SK-N-SH (cell line): ENCODE results near the gene MCRS1. TPM values are rescaled to one million over a fixed set of nuclear protein-coding genes. Genes with fewer than 3 reads are reported as not detected.

Experiments used
- CTCF ChIA-PET: fragments of 300-600, 350-600 bp; formaldehyde crosslinking; extraction: SDS; loops from one replicate; lab custom pipeline; 2021; lab: Yijun Ruan, JAX
- POLR2A ChIA-PET: fragments of 350-600 bp; sonication (Branson Sonifier 250); formaldehyde crosslinking; extraction: SDS; loops from one replicate; lab custom pipeline; 2020; ENCODE audit warnings: antibody characterized with exemption, inconsistent platforms; lab: Yijun Ruan, JAX
- DNase-seq: peaks from one replicate; pipeline ENCODE4 v3.0.0; 2012
- H2AFZ ChIP-seq: fragments of 200-600 bp; sonication (generic); 2 replicates; pipeline ENCODE4 v1.8.1; 2016; ENCODE audit warnings: antibody characterized with exemption, mild to moderate bottlenecking, low read depth
- H3F3A ChIP-seq: fragments of 200-600 bp; sonication (generic); replicated peaks from 2 replicates; pipeline ENCODE3; 2016; ENCODE audit warnings: antibody characterized with exemption, mild to moderate bottlenecking; ENCODE audit not compliant: insufficient read depth
- H3K27ac ChIP-seq, 2 experiments: fragments of 200-500 bp in 1 of 2; fragments of 200-600 bp in 1 of 2; sonication (Bioruptor generic) in 1 of 2; sonication (generic), shearing (Covaris generic) in 1 of 2; 2 replicates each; pipeline versions ENCODE4 v1.5.1 to v1.6.1; 2014 to 2016; ENCODE audit warnings: low read depth in 2 of 2, inconsistent platforms in 1 of 2, low read length in 1 of 2, mild to moderate bottlenecking in 1 of 2, mixed read lengths in 1 of 2
- H3K27me3 ChIP-seq: fragments of 200-600 bp; sonication (generic), shearing (Covaris generic); 2 replicates; pipeline ENCODE4 v1.6.1; 2016; ENCODE audit warnings: mixed run types; ENCODE audit not compliant: insufficient read depth
- H3K36me3 ChIP-seq, 2 experiments: fragments of 200-500 bp in 1 of 2; fragments of 200-600 bp in 1 of 2; sonication (Bioruptor generic) in 1 of 2; sonication (generic) in 1 of 2; replicated peaks in 1 of 2; 2 replicates each; pipeline versions ENCODE3 to v1.5.1; 2014 to 2016; ENCODE audit warnings: low read length in 1 of 2, mild to moderate bottlenecking in 1 of 2; ENCODE audit not compliant: insufficient read depth in 2 of 2, control insufficient read depth in 1 of 2
- H3K4me1 ChIP-seq, 2 experiments: fragments of 200-500 bp in 1 of 2; fragments of 200-600 bp in 1 of 2; sonication (Bioruptor generic) in 1 of 2; sonication (generic), shearing (Covaris generic) in 1 of 2; 2 replicates each; pipeline versions ENCODE4 v1.5.1 to v1.6.1; 2014 to 2016; ENCODE audit warnings: low read depth in 1 of 2, low read length in 1 of 2, mixed run types in 1 of 2; ENCODE audit not compliant: insufficient read depth in 2 of 2, control insufficient read depth in 1 of 2
- H3K4me2 ChIP-seq: fragments of 200-600 bp; sonication (generic), shearing (Covaris generic); 2 replicates; pipeline ENCODE4 v1.6.1; 2017; ENCODE audit warnings: mixed run types
- H3K4me3 ChIP-seq, 2 experiments: fragments of 200-500 bp in 1 of 2; fragments of 200-600 bp in 1 of 2; sonication (Bioruptor generic) in 1 of 2; sonication (generic), shearing (Covaris generic) in 1 of 2; 2 replicates each; pipeline versions ENCODE4 v1.5.1 to v1.8.1; 2014 to 2016; ENCODE audit warnings: low read depth in 2 of 2, inconsistent platforms in 1 of 2, low read length in 1 of 2, mild to moderate bottlenecking in 1 of 2, mixed read lengths in 1 of 2, moderate library complexity in 1 of 2
- H3K79me2 ChIP-seq: fragments of 200-600 bp; sonication (generic); 2 replicates; pipeline ENCODE4 v1.8.1; 2017; ENCODE audit warnings: mild to moderate bottlenecking; ENCODE audit not compliant: insufficient read depth
- H3K9ac ChIP-seq: fragments of 200-600 bp; sonication (generic); 2 replicates; pipeline ENCODE4 v1.6.1; 2017; ENCODE audit warnings: mixed run types
- H3K9me2 ChIP-seq: fragments of 200-600 bp; sonication (generic); 2 replicates; pipeline ENCODE4 v1.6.1; 2017; ENCODE audit warnings: mixed run types
- H3K9me3 ChIP-seq: fragments of 200-600 bp; sonication (generic); 2 replicates; pipeline ENCODE4 v1.6.1; 2017; ENCODE audit warnings: mixed run types, mild to moderate bottlenecking, moderate library complexity
- H4K20me1 ChIP-seq: fragments of 200-600 bp; sonication (generic); 2 replicates; pipeline ENCODE4 v1.6.1; 2017; ENCODE audit warnings: mild to moderate bottlenecking, mixed run types; ENCODE audit not compliant: insufficient read depth
- CHD2 ChIP-seq: fragments of 150-350 bp; IDR thresholded peaks from 2 replicates; pipeline ENCODE4 v1.6.1; 2018; ENCODE audit warnings: low read length; ENCODE audit not compliant: partially characterized antibody
- CTCF ChIP-seq: fragments of 200-600 bp; sonication (generic); IDR thresholded peaks from 2 replicates; pipeline ENCODE4 v1.6.1; 2017; ENCODE audit warnings: antibody characterized with exemption, mild to moderate bottlenecking, moderate library complexity
- EZH2phosphoT487 ChIP-seq: fragments of 200-600 bp; sonication (generic); IDR thresholded peaks from 2 replicates; pipeline ENCODE4 v1.6.1; 2017; ENCODE audit warnings: low read depth, mixed run types, mild to moderate bottlenecking, antibody characterized with exemption, moderate library complexity, borderline replicate concordance
- IRF3 ChIP-seq: fragments of 150-350 bp; IDR thresholded peaks from 2 replicates; pipeline ENCODE4 v1.6.1; 2016; ENCODE audit warnings: mild to moderate bottlenecking, low read depth, low read length
- JUND ChIP-seq: IDR thresholded peaks from 2 replicates; pipeline ENCODE4 v1.4.0; 2012
- MAX ChIP-seq: IDR thresholded peaks from 2 replicates; pipeline ENCODE4 v1.4.0; 2012; ENCODE audit warnings: low read depth
- NRF1 ChIP-seq: IDR thresholded peaks from 2 replicates; pipeline ENCODE4 v1.6.1; 2012; ENCODE audit warnings: low read depth, mild to moderate bottlenecking, low read length
- POLR2AphosphoS5 ChIP-seq: IDR thresholded peaks from 2 replicates; pipeline ENCODE4 v1.6.1; 2012; ENCODE audit warnings: low read depth, low read length
- RAD21 ChIP-seq: IDR thresholded peaks from 2 replicates; pipeline ENCODE4 v1.6.1; 2012; ENCODE audit warnings: mild to moderate bottlenecking, low read length
- RFX5 ChIP-seq: IDR thresholded peaks from 2 replicates; pipeline ENCODE4 v1.6.1; 2012; ENCODE audit warnings: mild to moderate bottlenecking, improper control_type of control experiment, low read length
- SMC3 ChIP-seq: IDR thresholded peaks from 2 replicates; pipeline ENCODE4 v1.6.1; 2012; ENCODE audit warnings: low read depth, low read length, improper control_type of control experiment
- TEAD4 ChIP-seq: IDR thresholded peaks from 2 replicates; pipeline ENCODE4 v1.4.0; 2012; ENCODE audit warnings: mild to moderate bottlenecking, borderline replicate concordance; ENCODE audit not compliant: insufficient read depth
- ZBTB33 ChIP-seq: IDR thresholded peaks from 2 replicates; pipeline ENCODE4 v1.4.0; 2012; ENCODE audit warnings: low read depth, borderline replicate concordance
- WGBS: methylation state at CpG from one replicate; pipeline ENCODE4 v1.1.6; 2017; ENCODE audit warnings: low lambda C conversion rate; 5-methylcytosine and 5-hydroxymethylcytosine counted together
- polyA plus RNA-seq, 3 experiments: library from polyadenylated mRNA; depleted of rRNA; stranded (reverse); fragments of >200 nt; gene quantifications; 2 replicates each; pipeline ENCODE4 v1.2.3, GENCODE V29; 2012

Gene MCRS1
- polyA plus RNA-seq, 1 of the 3 experiments (the other 2 are of a cell fraction), result 107 TPM

GRCh38 chr12:49562831-49563230 lies 5.1 kb downstream of the MCRS1 start:
- no peaks in the 10 kb centered on the region for H3K27me3 ChIP-seq
- TF ChIP-seq RFX5 (no peak), NRF1 (no peak), MAX (no peak), TEAD4 (no peak), EZH2phosphoT487 (no peak), CHD2 (no peak), ZBTB33 (no peak), RAD21 (no peak), SMC3 (no peak), POLR2AphosphoS5 (no peak), CTCF (no peak), JUND (no peak), IRF3 (no peak)
- H3K9me2 ChIP-seq, result no peaks in the 10 kb centered on the region
- no peak overlapping the region for H3K9ac ChIP-seq
- 100% methylated on average over 3 of the region's 6 CpGs for WGBS
- H3K36me3 ChIP-seq, result peaks cover 19 to 74% of the 10 kb centered on the region in 2 experiments
- H3K9me3 ChIP-seq, result no peaks in the 10 kb centered on the region
- no peak overlapping the region for H3K4me3 ChIP-seq
- peaks cover 0 to 11% of the 10 kb centered on the region in 2 experiments; a peak in 3 of 4 replicates for H3K4me1 ChIP-seq
- peaks cover 25% of the 10 kb centered on the region for H3K79me2 ChIP-seq
- no peak for DNase-seq
- H3F3A ChIP-seq, result no peaks in the 10 kb centered on the region
- H2AFZ ChIP-seq, result no peak overlapping the region
- H3K4me2 ChIP-seq, result no peak overlapping the region
- CTCF ChIA-PET, result interaction anchor here (1.7 to 4.8 kb wide), 4 partner anchors 9 to 216 kb away, joined by 4 to 20 read pairs (median 12); partner anchors contain the start of gene DNAJC22
- H4K20me1 ChIP-seq, result no peaks in the 10 kb centered on the region
- POLR2A ChIA-PET, result interaction anchor here (1.3 kb wide), 1 partner anchor 9 kb away, joined by 3 read pairs; no protein-coding TSS in a partner anchor
- H3K27ac ChIP-seq, result no peak overlapping the region
